Ascending aorta (tissue), 2 donors: Measurements from ENCODE around the gene CCDC85C. TPM values are rescaled to one million over a fixed set of nuclear protein-coding genes. Genes with fewer than 3 reads are reported as not detected.

ENCODE experiments used
- DNase-seq, 2 donors: peaks; one replicate each; pipeline ENCODE4 v3.0.0-alpha.2; 2019; ENCODE audit warnings: low spot score in 2 of 2
- H3K27ac ChIP-seq, 2 donors: fragments of 200-600 bp; sonication (generic); one replicate each; pipeline ENCODE4 v1.5.1; 2016 to 2017; ENCODE audit warnings: mild to moderate bottlenecking in 1 of 2
- H3K27me3 ChIP-seq: fragments of 200-600 bp; sonication (generic); one replicate; pipeline ENCODE4 v1.5.1; 2017
- H3K36me3 ChIP-seq, 2 donors: fragments of 200-600 bp; sonication (generic); one replicate each; pipeline ENCODE4 v1.5.1; 2016
- H3K4me1 ChIP-seq, 2 donors: fragments of 200-600 bp; sonication (generic); one replicate each; pipeline ENCODE4 v1.5.1; 2016 to 2017; ENCODE audit warnings: mild to moderate bottlenecking in 1 of 2
- H3K4me3 ChIP-seq, 2 donors: fragments of 200-600 bp; sonication (generic); one replicate each; pipeline ENCODE4 v1.5.1; 2016 to 2017; ENCODE audit warnings: mild to moderate bottlenecking in 1 of 2
- H3K9me3 ChIP-seq, 2 donors: fragments of 200-600 bp; sonication (generic); one replicate each; pipeline ENCODE4 v1.5.1; 2016
- CTCF ChIP-seq, 3 experiments: fragments of 200-600 bp in 2 of 3; fragments of 450-650 bp in 1 of 3; sonication (generic) in 2 of 3; IDR thresholded peaks; one replicate each; pipeline ENCODE4 v1.5.1; 2016 to 2019; ENCODE audit warnings: antibody characterized with exemption in 3 of 3, mild to moderate bottlenecking in 1 of 3, moderate library complexity in 1 of 3
- intact Hi-C: fragments of 100-400 bp; cut with DNase I; formaldehyde crosslinking; loops from one replicate; pipeline ENCODE4 v1.15.1; 2023
- total RNA-seq: library from RNA; depleted of rRNA; stranded (reverse); fragments of >200 nt; gene quantifications from one replicate; pipeline ENCODE4 v1.1.0, GENCODE V29; 2016

CCDC85C gene
- total RNA-seq, 1 donor from 2014 or later = 0.64 TPM

DNA sequence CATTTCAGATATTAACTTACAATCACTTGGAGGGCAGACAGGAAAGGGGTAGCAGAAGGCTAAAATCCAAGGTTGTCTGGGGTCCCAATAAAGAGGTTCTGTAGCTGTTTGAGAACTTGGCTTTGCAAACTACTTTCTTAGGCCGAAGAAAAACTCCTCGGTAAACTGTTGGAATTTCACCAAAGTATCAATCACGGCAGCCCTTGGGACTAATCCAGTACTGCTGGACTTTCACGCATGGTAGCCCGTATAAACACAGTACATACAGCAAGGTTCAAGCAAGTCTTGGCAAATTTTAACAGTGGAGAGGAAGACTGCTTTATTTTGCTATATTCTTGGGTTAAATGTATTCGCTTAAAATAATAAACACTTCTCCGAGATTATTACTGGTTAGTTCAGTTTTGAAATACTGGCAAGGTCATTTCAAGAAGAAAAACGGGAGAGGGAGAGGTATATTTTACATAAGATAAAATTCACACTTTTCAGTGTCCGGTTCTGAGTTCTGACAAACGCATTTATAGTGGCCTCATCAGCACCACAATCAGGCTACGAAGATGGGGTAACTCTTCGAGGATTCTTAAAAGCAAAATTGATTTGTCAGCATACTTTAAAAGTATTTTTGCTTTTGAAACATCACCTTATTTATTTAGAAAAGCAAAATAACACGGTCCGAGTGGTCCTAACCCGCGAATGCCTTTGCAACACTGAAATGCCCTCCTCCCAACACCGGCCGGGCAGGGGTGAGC is 124.7 kb downstream of the CCDC85C start:
- Histone ChIP-seq H3K4me1 (peaks cover 6 to 34% of the 10 kb centered on the region in 2 donors), H3K36me3 (no peaks in the 10 kb centered on the region)
- intact Hi-C loops = no loop called here

GRCh38 chr14:99478128-99478527 is 125.9 kb downstream of the CCDC85C start:
- H3K4me1 ChIP-seq = peaks cover 6 to 30% of the 10 kb centered on the region in 2 donors
- intact Hi-C loops = no loop called here
- H3K4me3 ChIP-seq = no peak overlapping the region
- TF ChIP-seq CTCF (IDR thresholded peaks at IDR 0.05) = no peak
- no peak for DNase-seq
- H3K9me3 ChIP-seq = no peaks in the 10 kb centered on the region
- no peaks in the 10 kb centered on the region for H3K27me3 ChIP-seq
- no peak overlapping the region for H3K27ac ChIP-seq
- H3K36me3 ChIP-seq = no peaks in the 10 kb centered on the region

More for the DNA sequence above, 124.7 kb downstream of the CCDC85C start:
- Histone ChIP-seq H3K27ac (peak overlapping the region; percentile 85 to 98), H3K4me3 (peak overlapping the region; percentile 75 to 87), H3K9me3 (no peaks in the 10 kb centered on the region), H3K27me3 (no peaks in the 10 kb centered on the region)
- DNase-seq = no peak
- no peak for TF ChIP-seq CTCF (IDR thresholded peaks at IDR 0.05)

DNA sequence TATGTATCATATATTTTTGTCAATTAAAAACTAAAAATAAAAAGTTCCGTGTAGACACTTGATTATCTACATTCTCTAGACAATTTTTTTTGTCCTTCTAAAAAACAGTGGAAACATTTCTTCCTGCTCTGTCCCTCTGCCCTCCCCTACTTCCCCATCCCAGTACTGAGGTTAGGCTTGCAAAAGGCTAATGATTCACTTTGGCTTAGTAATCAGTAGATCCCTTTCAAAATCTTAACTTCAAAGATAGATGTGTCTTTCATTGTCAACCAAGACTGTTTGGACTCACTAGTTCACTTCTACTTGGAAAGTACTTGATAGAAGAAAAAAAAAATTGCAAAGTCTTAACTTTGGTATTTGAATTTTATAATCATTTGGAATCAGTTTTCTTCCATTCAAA is 127.1 kb downstream of the CCDC85C start:
- Histone ChIP-seq H3K27me3 (no peaks in the 10 kb centered on the region), H3K4me1 (peaks cover 2 to 19% of the 10 kb centered on the region in 2 donors), H3K4me3 (no peak overlapping the region), H3K36me3 (no peaks in the 10 kb centered on the region), H3K27ac (no peak overlapping the region), H3K9me3 (no peaks in the 10 kb centered on the region)
- DNase-seq = no peak
- TF ChIP-seq CTCF (IDR thresholded peaks at IDR 0.05) = no peak
- intact Hi-C loops = no loop called here

GRCh38 chr14:99475660-99476059 is 128.3 kb downstream of the CCDC85C start:
- H3K4me3 ChIP-seq = no peak overlapping the region
- intact Hi-C loops = no loop called here
- no peak for TF ChIP-seq CTCF (IDR thresholded peaks at IDR 0.05)
- DNase-seq = no peak
- H3K36me3 ChIP-seq = no peaks in the 10 kb centered on the region
- no peaks in the 10 kb centered on the region for H3K9me3 ChIP-seq
- H3K27ac ChIP-seq = no peak overlapping the region
- peaks cover 2 to 19% of the 10 kb centered on the region in 2 donors for H3K4me1 ChIP-seq
- no peaks in the 10 kb centered on the region for H3K27me3 ChIP-seq

- intact Hi-C loops = no loop called here
- TF ChIP-seq CTCF (IDR thresholded peaks at IDR 0.05) = no peak
- DNase-seq = no peak
- Histone ChIP-seq H3K4me3 (no peak overlapping the region), H3K9me3 (no peaks in the 10 kb centered on the region), H3K36me3 (no peaks in the 10 kb centered on the region), H3K27me3 (no peaks in the 10 kb centered on the region), H3K27ac (no peak overlapping the region), H3K4me1 (peaks cover 2 to 19% of the 10 kb centered on the region in 2 donors)
Observed at GRCh38 chr14:99475179-99475578, 128.8 kb downstream of the CCDC85C start.
